Mucosa of rectum (tissue), 2 donors: Measurements from ENCODE around the gene WDR26.

ENCODE experiments used
- H3K27ac ChIP-seq, 2 donors: one replicate each; pipeline ENCODE4 v1.7.0; 2013; ENCODE audit warnings: inconsistent platforms in 2 of 2, low read depth in 2 of 2, low read length in 2 of 2
- H3K27me3 ChIP-seq, 2 donors: one replicate each; pipeline ENCODE4 v1.7.0; 2013; ENCODE audit warnings: low read length in 2 of 2; ENCODE audit not compliant: control insufficient read depth in 2 of 2, insufficient read depth in 2 of 2
- H3K36me3 ChIP-seq, 2 donors: one replicate each; pipeline ENCODE4 v1.7.0; 2013; ENCODE audit warnings: low read length in 2 of 2; ENCODE audit not compliant: control insufficient read depth in 2 of 2, insufficient read depth in 2 of 2
- H3K4me1 ChIP-seq, 2 donors: one replicate each; pipeline ENCODE4 v1.7.0; 2013; ENCODE audit warnings: low read length in 2 of 2, mild to moderate bottlenecking in 1 of 2; ENCODE audit not compliant: control insufficient read depth in 2 of 2, insufficient read depth in 2 of 2
- H3K4me3 ChIP-seq, 2 donors: one replicate each; pipeline ENCODE4 v1.7.0; 2013; ENCODE audit warnings: low read length in 2 of 2
- H3K9ac ChIP-seq, 2 donors: one replicate each; pipeline ENCODE4 v1.7.0; 2013; ENCODE audit warnings: low read length in 2 of 2, low read depth in 1 of 2, mild to moderate bottlenecking in 1 of 2
- H3K9me3 ChIP-seq, 2 donors: one replicate each; pipeline ENCODE4 v1.7.0; 2013; ENCODE audit warnings: low read length in 2 of 2; ENCODE audit not compliant: control insufficient read depth in 2 of 2
- donor health status: healthy.
- donor health status: Normal muscosa, but diverticular disease.

The WDR26 gene

DNA sequence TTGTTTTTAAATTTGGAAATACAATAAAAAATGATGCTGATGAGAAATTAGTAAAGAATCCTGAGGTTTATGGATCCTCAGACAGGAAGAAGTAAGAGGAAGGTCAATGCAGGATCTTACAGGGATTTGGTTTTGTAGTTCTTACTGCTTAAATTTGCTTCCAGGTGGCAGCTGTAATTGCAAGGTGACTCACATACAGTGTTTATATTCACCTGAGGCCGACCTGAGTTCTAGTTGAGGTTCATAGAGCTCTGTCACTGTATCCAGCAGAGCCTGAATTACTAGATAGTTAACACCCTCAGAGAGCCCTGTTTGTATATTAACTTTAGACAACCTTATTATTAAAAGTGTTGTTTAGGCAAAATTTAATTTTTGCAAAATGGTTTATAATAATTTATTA, 1.4 kb upstream of the WDR26 start:
- Histone ChIP-seq H3K4me3 (peak overlapping the region in 1 of 2 donors; percentile 91), H3K9me3 (no peaks in the 10 kb centered on the region), H3K27me3 (no peaks in the 10 kb centered on the region), H3K27ac (peak overlapping the region; percentile 6 to 11), H3K4me1 (peaks cover 15 to 32% of the 10 kb centered on the region in 2 donors), H3K9ac (no peak overlapping the region), H3K36me3 (peaks cover 0 to 6% of the 10 kb centered on the region in 2 donors)

GRCh38 chr1:224435318-224435763, 744 bp upstream of the WDR26 start:
- H3K27ac ChIP-seq: peak overlapping the region; percentile 91 to 94

DNA sequence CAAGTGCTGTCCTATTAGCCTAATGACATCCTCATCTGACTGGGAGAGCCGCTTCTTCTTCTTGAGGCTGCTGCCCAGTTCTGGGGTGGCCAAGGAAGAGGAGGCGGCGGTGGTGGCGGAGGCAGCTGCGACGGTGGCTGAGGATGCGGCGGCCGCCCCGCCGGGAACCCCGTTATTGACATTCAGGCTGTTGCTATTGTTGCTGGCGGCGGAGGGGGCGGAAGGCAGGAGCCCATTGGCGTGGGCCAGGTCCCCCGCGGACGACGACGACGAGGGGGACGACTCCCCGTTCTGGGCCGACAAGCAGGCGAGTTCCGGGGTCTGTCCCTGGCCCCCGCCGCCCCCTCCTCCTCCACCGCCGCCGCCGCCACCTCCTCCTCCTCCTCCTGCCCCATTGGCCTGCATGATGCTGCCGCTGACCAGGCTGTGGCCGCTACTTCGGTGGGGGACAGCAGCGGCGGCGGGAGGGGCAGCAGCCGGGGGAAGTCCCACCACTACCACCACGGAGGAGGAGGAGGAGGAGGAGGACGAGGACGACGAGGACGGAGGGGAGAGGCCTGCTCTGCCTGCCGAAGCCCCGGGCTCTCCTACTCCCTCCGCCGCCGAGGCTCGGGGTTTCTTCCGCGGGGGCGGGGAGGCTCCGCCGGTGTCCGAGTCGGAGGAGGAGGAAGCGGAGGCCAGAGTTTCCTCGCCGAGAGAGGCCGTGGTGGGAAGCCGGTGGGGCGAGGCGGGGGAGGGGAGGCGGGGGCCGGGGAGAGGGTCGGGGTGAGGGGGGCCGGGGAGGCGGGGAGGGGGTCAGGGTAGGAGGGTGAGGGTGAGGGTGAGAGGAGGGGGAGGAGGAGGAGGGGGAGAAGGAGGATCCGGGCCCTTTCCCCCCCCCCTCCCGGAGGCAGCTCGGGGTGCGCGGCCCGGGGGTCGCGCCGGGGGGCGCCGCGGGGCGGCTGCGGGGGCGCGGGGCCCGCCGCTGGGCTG, 610 bp downstream of the WDR26 start:
- peak overlapping the region; percentile 91 to 94 for H3K27ac ChIP-seq

More at GRCh38 chr1:224435318-224435763, 744 bp upstream of the WDR26 start:
- Histone ChIP-seq H3K36me3 (peaks cover 0 to 5% of the 10 kb centered on the region in 2 donors), H3K4me3 (peak overlapping the region; percentile 74 to 91), H3K27me3 (no peaks in the 10 kb centered on the region), H3K9me3 (no peaks in the 10 kb centered on the region), H3K4me1 (peaks cover 15 to 37% of the 10 kb centered on the region in 2 donors), H3K9ac (peak overlapping the region; percentile 63 to 70)

GRCh38 chr1:224433041-224433691, 1.4 kb downstream of the WDR26 start:
- H3K9ac ChIP-seq: peak overlapping the region; percentile 70 to 86
- H3K4me1 ChIP-seq: peaks cover 17 to 41% of the 10 kb centered on the region in 2 donors
- H3K27ac ChIP-seq: peak overlapping the region; percentile 86 to 94
- H3K4me3 ChIP-seq: peak overlapping the region; percentile 84 to 85
- H3K36me3 ChIP-seq: peaks cover 0 to 4% of the 10 kb centered on the region in 2 donors
- H3K27me3 ChIP-seq: no peaks in the 10 kb centered on the region
- no peaks in the 10 kb centered on the region for H3K9me3 ChIP-seq

More for the DNA sequence above, 610 bp downstream of the WDR26 start:
- H3K4me1 ChIP-seq: peaks cover 17 to 41% of the 10 kb centered on the region in 2 donors
- peaks cover 0 to 4% of the 10 kb centered on the region in 2 donors for H3K36me3 ChIP-seq
- H3K27me3 ChIP-seq: no peaks in the 10 kb centered on the region
- no peaks in the 10 kb centered on the region for H3K9me3 ChIP-seq
- H3K9ac ChIP-seq: peak overlapping the region; percentile 70 to 86
- peak overlapping the region; percentile 85 to 91 for H3K4me3 ChIP-seq

GRCh38 chr1:224432672-224433040, 1.9 kb downstream of the WDR26 start:
- Histone ChIP-seq H3K9ac (peak overlapping the region; percentile 54 to 86), H3K4me3 (peak overlapping the region; percentile 84 to 85), H3K4me1 (peaks cover 17 to 41% of the 10 kb centered on the region in 2 donors), H3K27me3 (no peaks in the 10 kb centered on the region), H3K27ac (peak overlapping the region; percentile 86 to 94), H3K36me3 (peaks cover 3 to 4% of the 10 kb centered on the region in 2 donors), H3K9me3 (no peaks in the 10 kb centered on the region)

GRCh38 chr1:224432146-224432545, 2.5 kb downstream of the WDR26 start:
- peak overlapping the region; percentile 86 to 94 for H3K27ac ChIP-seq
- H3K9ac ChIP-seq: peak overlapping the region in 1 of 2 donors; percentile 54
- no peaks in the 10 kb centered on the region for H3K27me3 ChIP-seq
- H3K36me3 ChIP-seq: peaks cover 3 to 4% of the 10 kb centered on the region in 2 donors
- H3K4me3 ChIP-seq: peak overlapping the region; percentile 84 to 85
- peaks cover 17 to 41% of the 10 kb centered on the region in 2 donors for H3K4me1 ChIP-seq
- no peaks in the 10 kb centered on the region for H3K9me3 ChIP-seq

- Histone ChIP-seq H3K4me1 (peaks cover 17 to 41% of the 10 kb centered on the region in 2 donors), H3K27me3 (no peaks in the 10 kb centered on the region), H3K9ac (no peak overlapping the region), H3K4me3 (peak overlapping the region in 1 of 2 donors; percentile 84), H3K36me3 (peaks cover 3 to 4% of the 10 kb centered on the region in 2 donors), H3K27ac (peak overlapping the region in 1 of 2 donors; percentile 6), H3K9me3 (no peaks in the 10 kb centered on the region)
Observed at GRCh38 chr1:224431726-224432125, 2.9 kb downstream of the WDR26 start.

GRCh38 chr1:224430511-224431113, 4.0 kb downstream of the WDR26 start:
- H3K27ac ChIP-seq: peak overlapping the region; percentile 48 to 66
- no peaks in the 10 kb centered on the region for H3K9me3 ChIP-seq
- H3K27me3 ChIP-seq: no peaks in the 10 kb centered on the region
- peak overlapping the region; percentile 23 to 45 for H3K4me3 ChIP-seq
- H3K4me1 ChIP-seq: peaks cover 12 to 36% of the 10 kb centered on the region in 2 donors
- no peak overlapping the region for H3K9ac ChIP-seq
- H3K36me3 ChIP-seq: peaks cover 4 to 5% of the 10 kb centered on the region in 2 donors

GRCh38 chr1:224429616-224430326, 4.8 kb downstream of the WDR26 start:
- Histone ChIP-seq H3K27ac (no peak overlapping the region), H3K9ac (no peak overlapping the region), H3K27me3 (no peaks in the 10 kb centered on the region), H3K36me3 (peaks cover 12% of the 10 kb centered on the region in 2 donors), H3K4me3 (no peak overlapping the region), H3K4me1 (peaks cover 12 to 28% of the 10 kb centered on the region in 2 donors), H3K9me3 (no peaks in the 10 kb centered on the region)
